OCI-LY7 (cell line): Measurements from ENCODE around the gene ELL. TPM values are rescaled to one million over a fixed set of nuclear protein-coding genes. Genes with fewer than 3 reads are reported as not detected.

Experiments used
- BruUV-seq: library from RNA; stranded (reverse); fragments of 400-500 nt; replicated peaks from 2 replicates; lab custom pipeline; 2021; lab: Mats Ljungman, UMichigan
- CTCF ChIA-PET: fragments of 300-600 bp; sonication (Branson Sonifier 250); formaldehyde crosslinking; loops from one replicate; lab custom pipeline; 2022; ENCODE audit warnings: antibody characterized with exemption; ENCODE audit not compliant: unreplicated experiment; lab: Charles Lee
- POLR2A ChIA-PET: fragments of 300-600 bp; sonication (Branson Sonifier 250); formaldehyde crosslinking; loops from one replicate; lab custom pipeline; 2022; ENCODE audit warnings: antibody characterized with exemption; lab: Charles Lee
- DNase-seq: peaks from one replicate; pipeline ENCODE4 v3.0.0-alpha.2; 2015; ENCODE audit warnings: low spot score
- H2AFZ ChIP-seq: fragments of 200-600 bp; sonication (generic), shearing (Covaris generic); 2 replicates; pipeline ENCODE4 v1.6.1; 2014; ENCODE audit warnings: mild to moderate bottlenecking, antibody characterized with exemption, low read length, moderate library complexity
- H3K27ac ChIP-seq: fragments of 200-600 bp; sonication (generic); 2 replicates; pipeline ENCODE4 v1.5.1; 2014; ENCODE audit warnings: mixed run types, low read depth, mild to moderate bottlenecking, moderate library complexity, low read length, inconsistent platforms; ENCODE audit not compliant: poor library complexity, severe bottlenecking
- H3K36me3 ChIP-seq: fragments of 200-600 bp; sonication (generic); 2 replicates; pipeline ENCODE4 v1.6.1; 2014; ENCODE audit warnings: mild to moderate bottlenecking, antibody characterized with exemption, low read length, moderate library complexity, mixed read lengths; ENCODE audit not compliant: insufficient read depth
- H3K4me1 ChIP-seq: fragments of 200-600 bp; sonication (generic); 2 replicates; pipeline ENCODE4 v1.5.1; 2014; ENCODE audit warnings: mild to moderate bottlenecking, low read length; ENCODE audit not compliant: insufficient read depth, poor library complexity, severe bottlenecking
- H3K4me2 ChIP-seq: fragments of 200-600 bp; sonication (generic); 2 replicates; pipeline ENCODE4 v1.6.1; 2014; ENCODE audit warnings: mild to moderate bottlenecking, low read length
- H3K4me3 ChIP-seq: fragments of 200-600 bp; sonication (generic); 2 replicates; pipeline ENCODE4 v1.5.1; 2014; ENCODE audit warnings: mild to moderate bottlenecking, low read depth, low read length; ENCODE audit not compliant: poor library complexity, severe bottlenecking
- H3K79me2 ChIP-seq: fragments of 200-600 bp; sonication (generic); 2 replicates; pipeline ENCODE4 v1.6.1; 2016; ENCODE audit warnings: low read depth, mild to moderate bottlenecking, low read length, moderate library complexity, mixed read lengths; ENCODE audit not compliant: insufficient read depth
- H3K9me2 ChIP-seq: fragments of 200-600 bp; sonication (generic); 2 replicates; pipeline ENCODE4 v1.6.1; 2016; ENCODE audit warnings: mild to moderate bottlenecking, low read length, mixed read lengths; ENCODE audit not compliant: insufficient read depth
- H3K9me3 ChIP-seq: fragments of 200-600 bp; sonication (generic); 2 replicates; pipeline ENCODE4 v1.6.1; 2014; ENCODE audit warnings: mild to moderate bottlenecking, mixed run types, low read length, mixed read lengths
- H4K20me1 ChIP-seq: fragments of 200-600 bp; sonication (generic); 2 replicates; pipeline ENCODE4 v1.6.1; 2014; ENCODE audit warnings: mild to moderate bottlenecking, antibody characterized with exemption, low read length, moderate library complexity, mixed read lengths; ENCODE audit not compliant: insufficient read depth
- EZH2phosphoT487 ChIP-seq: fragments of 200-600 bp; sonication (generic); IDR thresholded peaks from 2 replicates; pipeline ENCODE4 v1.6.1; 2018; ENCODE audit warnings: low read depth, borderline replicate concordance, mild to moderate bottlenecking, mixed run types, antibody characterized with exemption, low read length, moderate library complexity, mixed read lengths
- intact Hi-C: fragments of 100-400 bp; cut with micrococcal nuclease; formaldehyde crosslinking; loops from one replicate; pipeline ENCODE4 v1.10.0; 2022; ENCODE audit not compliant: unreplicated experiment
- total RNA-seq, 2 experiments: library from RNA; depleted of rRNA in 1 of 2; stranded (reverse); fragments of >200 nt in 1 of 2; shearing (Covaris generic) in 1 of 2; gene quantifications; 2 replicates each; pipeline ENCODE4 v1.2.3, GENCODE V29; 2014 to 2022
- TF ChIP-seq, protein P1 (sequence below): fragments of 200-600 bp; sonication (generic); conservative IDR thresholded peaks from 2 replicates; pipeline ENCODE4 v1.5.1; 2014; ENCODE audit warnings: mild to moderate bottlenecking, antibody characterized with exemption, low read length, moderate library complexity, mixed read lengths

The ELL gene
- total RNA-seq, 2 experiments from 2014 or later = 14.4 to 24.6 TPM

- POLR2A ChIA-PET = interaction anchor here (1.0 kb wide), 1 partner anchor 13 kb away, joined by 3 read pairs; no protein-coding TSS in a partner anchor
- Histone ChIP-seq H3K79me2 (no peaks in the 10 kb centered on the region), H3K4me2 (no peak overlapping the region), H3K4me3 (no peak overlapping the region), H4K20me1 (no peaks in the 10 kb centered on the region), H3K4me1 (no peaks in the 10 kb centered on the region), H3K9me3 (no peaks in the 10 kb centered on the region), H3K36me3 (peaks cover 26% of the 10 kb centered on the region), H2AFZ (no peak overlapping the region), H3K9me2 (no peaks in the 10 kb centered on the region), H3K27ac (no peak overlapping the region)
- no peak for DNase-seq
- intact Hi-C loops = no loop called here
- CTCF ChIA-PET = interaction anchor here (0.6 kb wide), 1 partner anchor 11 kb away, joined by 3 read pairs; no protein-coding TSS in a partner anchor
- TF ChIP-seq EZH2phosphoT487 = no peak
- TF ChIP-seq, protein P1, sequence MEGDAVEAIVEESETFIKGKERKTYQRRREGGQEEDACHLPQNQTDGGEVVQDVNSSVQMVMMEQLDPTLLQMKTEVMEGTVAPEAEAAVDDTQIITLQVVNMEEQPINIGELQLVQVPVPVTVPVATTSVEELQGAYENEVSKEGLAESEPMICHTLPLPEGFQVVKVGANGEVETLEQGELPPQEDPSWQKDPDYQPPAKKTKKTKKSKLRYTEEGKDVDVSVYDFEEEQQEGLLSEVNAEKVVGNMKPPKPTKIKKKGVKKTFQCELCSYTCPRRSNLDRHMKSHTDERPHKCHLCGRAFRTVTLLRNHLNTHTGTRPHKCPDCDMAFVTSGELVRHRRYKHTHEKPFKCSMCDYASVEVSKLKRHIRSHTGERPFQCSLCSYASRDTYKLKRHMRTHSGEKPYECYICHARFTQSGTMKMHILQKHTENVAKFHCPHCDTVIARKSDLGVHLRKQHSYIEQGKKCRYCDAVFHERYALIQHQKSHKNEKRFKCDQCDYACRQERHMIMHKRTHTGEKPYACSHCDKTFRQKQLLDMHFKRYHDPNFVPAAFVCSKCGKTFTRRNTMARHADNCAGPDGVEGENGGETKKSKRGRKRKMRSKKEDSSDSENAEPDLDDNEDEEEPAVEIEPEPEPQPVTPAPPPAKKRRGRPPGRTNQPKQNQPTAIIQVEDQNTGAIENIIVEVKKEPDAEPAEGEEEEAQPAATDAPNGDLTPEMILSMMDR = no peak
- BruUV-seq = no TSS peak
Observed at GRCh38 chr19:18531485-18531884, 9.6 kb upstream of the ELL start.

- POLR2A ChIA-PET = interaction anchor here (0.6 to 1.1 kb wide), 2 partner anchors 8 to 285 kb away, joined by 3 to 4 read pairs; partner anchors contain the start of gene ELL
- no peak for DNase-seq
- H3K4me1 ChIP-seq = peaks cover 2% of the 10 kb centered on the region
- H3K9me2 ChIP-seq = no peaks in the 10 kb centered on the region
- no TSS peak for BruUV-seq
- intact Hi-C loops = loop anchor here (10.0 kb wide), 2 partner anchors 635 to 1005 kb away; a partner anchor contains a TSS
- H3K36me3 ChIP-seq = peaks cover 18% of the 10 kb centered on the region
- CTCF ChIA-PET = no interaction called here
- H3K9me3 ChIP-seq = no peaks in the 10 kb centered on the region
- H4K20me1 ChIP-seq = no peaks in the 10 kb centered on the region
- no peak overlapping the region for H3K4me2 ChIP-seq
- H3K4me3 ChIP-seq = no peak overlapping the region
- H2AFZ ChIP-seq = no peak overlapping the region
- no peaks in the 10 kb centered on the region for H3K79me2 ChIP-seq
- no peak overlapping the region for H3K27ac ChIP-seq
- TF ChIP-seq, protein P1 = no peak
- TF ChIP-seq EZH2phosphoT487 = no peak
Observed at GRCh38 chr19:18529782-18530181, 7.9 kb upstream of the ELL start.

DNA sequence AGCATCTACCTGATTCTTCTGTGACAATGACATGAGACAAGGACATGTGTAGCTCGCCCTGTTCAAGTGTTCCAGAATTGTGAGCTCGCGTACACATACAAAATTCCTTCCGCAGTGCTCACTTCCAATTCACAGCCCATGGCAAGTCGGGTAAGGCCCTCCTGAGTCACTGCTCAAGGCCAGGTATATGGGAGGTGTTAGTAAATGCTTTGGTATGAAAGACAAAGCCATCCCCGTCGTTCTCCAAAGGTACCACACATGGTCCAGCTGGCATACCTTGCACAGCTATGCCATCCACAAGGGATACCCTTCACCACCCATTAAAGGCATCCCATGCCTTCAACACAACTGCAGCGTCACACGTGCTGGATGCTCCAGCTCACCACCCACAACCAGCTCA is 4.4 kb upstream of the ELL start:
- no TSS peak for BruUV-seq
- POLR2A ChIA-PET = interaction anchor here (0.7 to 1.2 kb wide), 2 partner anchors 8 to 53 kb away, joined by 3 to 5 read pairs; no protein-coding TSS in a partner anchor
- Histone ChIP-seq H3K27ac (no peak overlapping the region), H3K9me3 (no peaks in the 10 kb centered on the region), H3K9me2 (no peaks in the 10 kb centered on the region), H4K20me1 (no peaks in the 10 kb centered on the region), H3K79me2 (peaks cover 2% of the 10 kb centered on the region; the same call in 1 of the 2 replicates), H3K36me3 (peaks cover 2% of the 10 kb centered on the region), H3K4me1 (peaks cover 6% of the 10 kb centered on the region), H3K4me3 (no peak overlapping the region), H2AFZ (no peak overlapping the region), H3K4me2 (no peak overlapping the region)
- intact Hi-C loops = loop anchor here (10.0 kb wide), 2 partner anchors 638 to 1002 kb away; a partner anchor contains a TSS
- DNase-seq = no peak
- no peak for TF ChIP-seq EZH2phosphoT487
- TF ChIP-seq, protein P1 = no peak
- CTCF ChIA-PET = interaction anchor here (1.0 kb wide), 1 partner anchor 32 kb away, joined by 3 read pairs; no protein-coding TSS in a partner anchor
